GM20000 (cell line): Measurements from ENCODE around the gene RAET1G.
"Not testable (repeated sequence)": the region's sequence is repeated elsewhere in the genome, so short reads cannot be mapped to it uniquely, and the experiment has no call there.

Experiments used
- DNase-seq: peaks from one replicate; pipeline ENCODE4 v3.0.0; 2012; ENCODE audit warnings: low spot score
- TF ChIP-seq, protein P1 (sequence below): IDR thresholded peaks from 2 replicates; pipeline ENCODE4 v1.5.1; 2012; ENCODE audit warnings: mild to moderate bottlenecking, control low read depth; ENCODE audit errors: extremely low read depth, missing control alignments

Gene RAET1G

DNA sequence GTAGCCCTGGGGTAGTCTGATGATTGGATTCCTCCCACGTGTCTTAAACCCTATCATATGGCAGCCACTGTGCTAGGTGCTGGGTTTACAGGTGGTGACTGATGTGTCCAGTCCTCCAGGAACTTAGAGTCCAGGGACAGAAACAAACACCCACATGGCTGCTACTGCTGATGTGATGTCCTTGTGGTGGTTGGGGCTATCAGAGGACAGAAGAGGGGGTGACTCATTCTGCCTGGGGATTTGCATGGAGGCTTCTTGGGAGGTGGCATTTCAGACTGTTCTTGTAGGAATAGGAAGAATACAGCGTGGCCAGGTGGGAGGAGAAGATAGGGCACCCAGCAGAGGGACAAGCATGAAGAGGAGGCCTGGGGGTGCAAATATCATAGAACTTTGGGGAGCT is 9.8 kb downstream of the RAET1G start:
- no peak for DNase-seq
- TF ChIP-seq, protein P1, sequence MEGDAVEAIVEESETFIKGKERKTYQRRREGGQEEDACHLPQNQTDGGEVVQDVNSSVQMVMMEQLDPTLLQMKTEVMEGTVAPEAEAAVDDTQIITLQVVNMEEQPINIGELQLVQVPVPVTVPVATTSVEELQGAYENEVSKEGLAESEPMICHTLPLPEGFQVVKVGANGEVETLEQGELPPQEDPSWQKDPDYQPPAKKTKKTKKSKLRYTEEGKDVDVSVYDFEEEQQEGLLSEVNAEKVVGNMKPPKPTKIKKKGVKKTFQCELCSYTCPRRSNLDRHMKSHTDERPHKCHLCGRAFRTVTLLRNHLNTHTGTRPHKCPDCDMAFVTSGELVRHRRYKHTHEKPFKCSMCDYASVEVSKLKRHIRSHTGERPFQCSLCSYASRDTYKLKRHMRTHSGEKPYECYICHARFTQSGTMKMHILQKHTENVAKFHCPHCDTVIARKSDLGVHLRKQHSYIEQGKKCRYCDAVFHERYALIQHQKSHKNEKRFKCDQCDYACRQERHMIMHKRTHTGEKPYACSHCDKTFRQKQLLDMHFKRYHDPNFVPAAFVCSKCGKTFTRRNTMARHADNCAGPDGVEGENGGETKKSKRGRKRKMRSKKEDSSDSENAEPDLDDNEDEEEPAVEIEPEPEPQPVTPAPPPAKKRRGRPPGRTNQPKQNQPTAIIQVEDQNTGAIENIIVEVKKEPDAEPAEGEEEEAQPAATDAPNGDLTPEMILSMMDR: no peak

DNA sequence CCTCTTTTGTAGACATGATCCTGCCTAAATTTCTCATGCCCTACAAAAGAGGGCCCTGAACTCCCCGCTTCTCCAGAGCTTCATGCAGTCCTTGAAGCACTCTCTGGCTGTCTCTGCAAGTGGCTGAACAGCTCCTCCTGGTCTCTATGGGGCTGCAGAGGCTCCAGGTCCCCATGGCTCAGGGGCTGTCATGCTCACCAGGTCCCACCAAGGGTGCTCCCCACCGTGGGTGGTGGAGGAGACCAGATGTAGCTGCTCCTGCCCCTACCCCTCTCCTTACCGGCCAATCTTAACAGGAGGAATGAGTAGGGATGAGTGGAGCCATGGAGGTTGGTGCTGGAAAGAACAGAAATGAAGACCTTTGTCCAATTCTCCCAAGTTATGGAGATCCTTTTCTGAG is 10.2 kb downstream of the RAET1G start:
- not testable (repeated sequence) for DNase-seq

DNA sequence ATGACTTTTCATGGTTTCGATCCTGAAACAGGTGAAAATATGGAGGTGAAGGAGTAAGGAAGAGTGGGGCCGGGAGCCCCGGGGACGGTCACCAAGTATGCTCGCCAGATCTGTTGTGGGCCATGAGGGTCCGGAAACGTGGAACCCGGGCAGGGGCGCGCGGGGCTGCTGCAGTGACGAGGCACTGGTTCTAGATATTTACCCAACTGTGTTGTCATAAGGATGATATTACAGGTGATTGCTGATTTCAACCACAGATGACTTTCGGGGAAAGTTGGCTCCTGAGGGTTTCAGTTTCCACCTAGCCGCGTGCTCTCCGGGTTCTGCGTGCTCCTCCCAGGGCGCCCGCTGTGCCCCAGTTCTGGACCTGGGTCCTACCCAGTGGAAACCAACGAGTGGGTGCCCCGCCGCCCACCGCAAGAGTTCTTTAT is 12.2 kb downstream of the RAET1G start:
- no peak for DNase-seq
- TF ChIP-seq, protein P1: no peak

DNA sequence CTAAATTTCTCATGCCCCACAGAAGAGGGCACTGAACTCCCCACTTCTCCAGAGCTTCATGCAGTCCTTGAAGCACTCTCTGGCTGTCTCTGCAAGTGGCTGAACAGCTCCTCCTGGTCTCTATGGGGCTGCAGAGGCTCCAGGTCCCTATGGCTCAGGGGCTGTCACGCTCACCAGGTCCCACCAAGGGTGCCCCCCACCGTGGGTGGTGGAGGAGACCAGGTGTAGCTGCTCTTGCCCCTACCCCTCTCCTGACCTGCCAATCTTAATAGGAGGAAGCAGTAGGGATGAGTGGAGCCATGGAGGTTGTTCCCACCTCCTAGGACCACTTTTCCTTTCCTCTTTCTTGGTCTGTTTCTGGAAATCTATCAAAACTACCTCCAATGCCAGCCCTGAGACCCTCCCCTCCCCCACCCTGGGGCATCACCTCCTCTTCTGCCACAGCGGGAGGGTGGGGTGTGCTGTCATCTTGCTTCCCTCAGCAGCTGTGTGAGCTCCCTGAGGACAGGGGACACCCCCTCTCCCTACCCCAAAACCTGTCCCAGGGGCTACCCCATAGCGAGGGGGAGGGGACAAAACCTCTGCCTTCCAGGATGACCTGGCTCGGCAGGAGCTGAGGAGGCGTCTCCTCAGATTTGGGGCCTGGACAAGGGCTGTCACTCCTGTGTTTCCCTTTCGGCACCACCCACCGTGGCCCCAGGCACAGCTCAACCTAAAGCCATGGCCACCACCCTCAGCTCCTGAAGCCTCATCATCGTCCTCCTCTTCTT is 13.0 kb downstream of the RAET1G start:
- TF ChIP-seq, protein P1: no peak
- DNase-seq: no peak

DNA sequence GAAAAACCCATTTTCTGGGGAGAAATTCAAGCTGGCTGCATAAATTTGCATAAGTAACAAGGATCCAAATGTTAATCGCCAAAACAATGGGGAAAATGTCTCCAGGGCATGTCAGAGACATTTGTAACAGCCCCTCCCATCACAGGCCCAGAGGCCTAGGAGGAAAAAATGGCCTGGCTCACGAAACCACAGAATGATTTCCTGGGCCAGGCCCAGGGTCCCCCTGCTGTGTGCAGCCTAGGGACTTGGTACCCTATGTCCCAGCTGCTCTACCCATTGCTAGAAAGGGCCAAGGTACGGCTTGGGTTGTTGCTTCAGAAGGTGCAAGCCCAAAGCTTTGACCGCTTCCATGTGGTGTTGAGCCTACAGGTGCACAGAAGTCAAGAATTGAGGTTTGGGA is 14.4 kb downstream of the RAET1G start:
- DNase-seq: not testable (repeated sequence)

DNA sequence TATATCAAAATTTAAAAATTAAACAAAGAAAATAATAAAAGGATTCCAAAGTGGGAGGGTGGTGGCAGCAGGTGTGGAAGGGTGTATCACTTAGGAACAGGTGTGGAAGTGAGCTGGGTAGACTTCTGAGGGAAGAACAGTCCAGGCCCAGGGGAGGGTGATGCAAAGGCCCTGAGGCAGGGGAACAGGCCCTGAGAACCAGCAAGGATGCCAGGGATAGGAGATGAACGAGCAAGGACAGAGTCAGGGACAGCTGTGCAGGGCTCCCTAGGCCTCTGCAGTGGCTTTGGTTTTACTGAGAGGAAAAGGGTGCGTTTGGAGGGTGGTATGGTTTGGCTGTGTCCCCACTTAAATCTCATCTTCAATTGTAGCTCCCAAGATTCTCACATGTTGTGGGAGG is 15.6 kb downstream of the RAET1G start:
- TF ChIP-seq, protein P1: no peak
- no peak for DNase-seq

DNA sequence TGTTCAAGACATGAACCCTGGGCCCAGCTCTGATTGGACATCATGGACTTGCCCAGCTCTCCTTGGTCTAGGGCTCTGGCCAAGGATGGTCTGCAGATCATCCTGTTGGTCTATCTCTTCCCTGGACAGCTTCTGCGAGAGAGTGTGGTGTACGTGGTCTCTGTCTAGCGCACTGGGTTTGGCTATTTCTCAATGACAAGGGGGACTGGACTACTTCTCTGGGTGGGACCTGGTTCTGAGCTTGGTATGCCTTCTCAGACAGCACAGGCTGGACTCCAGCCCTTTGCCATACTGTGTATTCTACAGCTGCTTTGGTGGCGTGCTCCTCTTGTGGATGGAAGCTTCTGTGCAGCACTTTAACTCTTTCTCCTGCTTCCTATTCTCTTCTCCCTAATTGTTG is 16.5 kb downstream of the RAET1G start:
- TF ChIP-seq, protein P1: no peak
- no peak for DNase-seq

DNA sequence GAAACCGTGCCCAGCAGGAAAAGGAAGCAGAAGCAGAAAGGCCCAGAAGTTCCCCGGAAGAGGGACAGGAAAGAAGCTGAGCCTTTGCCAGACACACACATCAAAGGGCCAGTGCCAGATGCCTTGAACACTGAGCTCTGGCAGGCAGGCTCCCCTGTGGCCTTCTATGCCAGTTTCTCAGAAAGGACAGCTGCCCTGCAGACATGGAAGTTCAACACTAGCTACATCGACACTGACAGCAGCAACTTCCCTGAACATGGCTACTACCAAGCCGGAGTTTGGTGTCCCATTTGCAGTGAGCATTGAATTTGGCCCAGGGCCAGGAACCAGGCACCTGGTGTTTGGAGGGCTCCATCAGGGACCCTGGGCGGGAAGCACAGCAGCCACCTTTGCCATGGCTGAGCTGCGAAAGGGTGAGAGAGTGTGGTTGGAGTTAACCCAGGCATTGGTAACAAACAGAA is 17.0 kb downstream of the RAET1G start:
- TF ChIP-seq, protein P1: no peak
- no peak for DNase-seq
